A673 (cell line): Measurements from ENCODE around the gene OSBPL8. TPM values are rescaled to one million over a fixed set of nuclear protein-coding genes. Genes with fewer than 3 reads are reported as not detected.

Source experiments
- BruUV-seq: library from RNA; stranded (reverse); fragments of 400-500 nt; replicated peaks from 2 replicates; lab custom pipeline; 2021; lab: Mats Ljungman, UMichigan
- CTCF ChIA-PET: fragments of 300-600 bp; sonication (Branson Sonifier 250); formaldehyde crosslinking; loops from one replicate; lab custom pipeline; 2022; ENCODE audit warnings: antibody characterized with exemption; lab: Charles Lee
- POLR2A ChIA-PET: fragments of 300-600 bp; sonication (Branson Sonifier 250); formaldehyde crosslinking; loops from one replicate; lab custom pipeline; 2022; ENCODE audit warnings: antibody characterized with exemption; ENCODE audit not compliant: low non-redundant PET; lab: Charles Lee
- DNase-seq: peaks from one replicate; pipeline ENCODE4 v3.0.0-alpha.2; 2015; ENCODE audit warnings: low spot score
- H3K27ac ChIP-seq: fragments of 200-600 bp; sonication (generic); 2 replicates; pipeline ENCODE4 v1.5.1; 2016; ENCODE audit warnings: mixed run types, low read depth, mild to moderate bottlenecking, mixed read lengths, antibody characterized with exemption, low read length; ENCODE audit not compliant: poor library complexity, severe bottlenecking
- H3K27me3 ChIP-seq: fragments of 200-600 bp; sonication (generic); replicated peaks from 2 replicates; pipeline ENCODE4 v1.6.1; 2017; ENCODE audit warnings: mixed run types, low read depth, mild to moderate bottlenecking, mixed read lengths, antibody characterized with exemption, low read length; ENCODE audit not compliant: insufficient read depth, poor library complexity
- H3K36me3 ChIP-seq: fragments of 200-600 bp; sonication (generic); 2 replicates; pipeline ENCODE4 v1.6.1; 2016; ENCODE audit warnings: mixed run types, mild to moderate bottlenecking, mixed read lengths, antibody characterized with exemption, low read length; ENCODE audit not compliant: insufficient read depth, poor library complexity, severe bottlenecking
- H3K4me1 ChIP-seq: fragments of 200-600 bp; sonication (generic); 2 replicates; pipeline ENCODE4 v1.6.1; 2017; ENCODE audit warnings: mixed run types, mild to moderate bottlenecking, mixed read lengths, antibody characterized with exemption, low read length; ENCODE audit not compliant: insufficient read depth, poor library complexity, severe bottlenecking
- H3K4me3 ChIP-seq: fragments of 200-600 bp; sonication (generic); 2 replicates; pipeline ENCODE4 v1.5.1; 2016; ENCODE audit warnings: low read depth, mixed run types, mild to moderate bottlenecking, mixed read lengths, low read length; ENCODE audit not compliant: poor library complexity, severe bottlenecking
- H3K9me3 ChIP-seq: fragments of 200-600 bp; sonication (generic); 2 replicates; pipeline ENCODE4 v1.6.1; 2016; ENCODE audit warnings: mixed run types, low read depth, mild to moderate bottlenecking, mixed read lengths, antibody characterized with exemption, low read length; ENCODE audit not compliant: poor library complexity, severe bottlenecking
- CTCF ChIP-seq: fragments of 300-800, 200-600 bp; sonication (generic); conservative IDR thresholded peaks from 2 replicates; pipeline ENCODE4 v1.5.1; 2017; ENCODE audit warnings: low read depth, mild to moderate bottlenecking, antibody characterized with exemption, low read length, moderate library complexity, mixed read lengths
- EZH2 ChIP-seq: fragments of 200-600 bp; sonication (generic); IDR thresholded peaks from 2 replicates; pipeline ENCODE4 v1.6.1; 2017; ENCODE audit warnings: borderline replicate concordance, low read depth, mild to moderate bottlenecking, mixed read lengths, antibody characterized with exemption, low read length; ENCODE audit not compliant: poor library complexity, severe bottlenecking
- intact Hi-C: fragments of 100-400 bp; cut with micrococcal nuclease; formaldehyde crosslinking; loops from one replicate; pipeline ENCODE4 v1.10.0; 2022; ENCODE audit not compliant: unreplicated experiment
- total RNA-seq: library from RNA; stranded (reverse); gene quantifications from 2 replicates; pipeline ENCODE4 v1.2.3, GENCODE V29; 2021

Gene OSBPL8
- total RNA-seq, 1 experiment from 2014 or later, result 86.1 TPM

- Histone ChIP-seq H3K4me1 (peaks cover 3% of the 10 kb centered on the region), H3K36me3 (no peaks in the 10 kb centered on the region), H3K27ac (no peak overlapping the region), H3K27me3 (no peaks in the 10 kb centered on the region), H3K4me3 (no peak overlapping the region), H3K9me3 (no peaks in the 10 kb centered on the region)
- intact Hi-C loops, result no loop called here
- no TSS peak for BruUV-seq
- POLR2A ChIA-PET, result no interaction called here
- TF ChIP-seq CTCF (no peak), EZH2 (no peak)
- CTCF ChIA-PET, result no interaction called here
- no peak for DNase-seq
These were observed 21.6 kb downstream of the OSBPL8 start for GRCh38 chr12:76537923-76538322.

- H3K9me3 ChIP-seq, result no peaks in the 10 kb centered on the region
- BruUV-seq, result no TSS peak
- no peak for DNase-seq
- no peak overlapping the region for H3K4me3 ChIP-seq
- ChIA-PET POLR2A (no interaction called here), CTCF (no interaction called here)
- no peak overlapping the region for H3K27ac ChIP-seq
- H3K36me3 ChIP-seq, result no peaks in the 10 kb centered on the region
- H3K4me1 ChIP-seq, result peaks cover 3% of the 10 kb centered on the region
- H3K27me3 ChIP-seq, result no peaks in the 10 kb centered on the region
- TF ChIP-seq EZH2 (no peak), CTCF (no peak)
- intact Hi-C loops, result no loop called here
These were observed 23.0 kb downstream of the OSBPL8 start for GRCh38 chr12:76536546-76536945.

DNA sequence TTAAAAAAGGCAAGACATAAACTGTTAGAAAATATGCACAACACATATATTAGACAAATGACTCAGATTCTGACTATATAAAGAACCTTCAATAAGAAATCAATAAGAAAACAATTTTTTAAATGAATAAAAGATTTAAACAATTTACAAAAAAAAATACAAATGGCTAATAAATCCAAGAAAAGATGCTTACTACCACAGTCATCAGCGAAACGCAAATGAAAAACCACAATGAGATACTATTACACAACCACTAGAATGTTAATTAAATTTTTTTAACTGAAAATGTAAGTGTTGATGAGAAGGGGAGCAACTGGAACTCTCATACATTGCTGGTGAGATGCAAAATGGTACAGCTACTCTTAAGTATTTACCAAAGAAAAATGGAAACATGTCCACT is 24.4 kb downstream of the OSBPL8 start:
- TF ChIP-seq EZH2 (no peak), CTCF (no peak)
- Histone ChIP-seq H3K4me3 (no peak overlapping the region), H3K9me3 (no peaks in the 10 kb centered on the region), H3K36me3 (no peaks in the 10 kb centered on the region), H3K27ac (no peak overlapping the region), H3K4me1 (peaks cover 2% of the 10 kb centered on the region), H3K27me3 (no peaks in the 10 kb centered on the region)
- intact Hi-C loops, result no loop called here
- POLR2A ChIA-PET, result no interaction called here
- no peak for DNase-seq
- BruUV-seq, result no TSS peak
- CTCF ChIA-PET, result no interaction called here
